ENCODE measurements around the gene CREB3L1.
A peak's percentile ranks its signal among the peaks of the same experiment; 100 is the strongest.

The CREB3L1 gene

DNA sequence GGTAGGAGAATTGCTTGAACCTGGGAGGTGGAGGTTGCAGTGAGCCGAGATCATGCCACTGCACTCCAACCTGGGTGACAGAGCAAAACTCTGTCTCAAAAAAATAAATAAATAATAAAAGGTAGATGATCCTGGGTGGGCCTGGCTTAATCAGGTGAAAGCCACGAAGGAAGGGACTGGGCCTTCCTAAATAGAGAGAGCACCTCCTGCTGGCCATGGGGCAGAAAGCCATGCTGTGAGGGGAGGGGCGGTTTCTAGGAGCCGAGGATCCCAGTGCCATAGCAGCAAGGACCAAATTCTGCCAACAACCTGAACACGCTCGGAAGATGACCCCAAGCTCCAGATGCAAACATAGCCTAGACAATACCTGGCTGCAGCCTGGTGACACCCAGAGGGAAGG, 45.3 kb downstream of the CREB3L1 start:
- TF ChIP-seq POLR2A (IDR thresholded peaks at IDR 0.05; ENCODE audit: low read length), result no peak
- TF ChIP-seq GATA1 (IDR thresholded peaks at IDR 0.05; ENCODE audit: low read depth, low read length), result no peak
- DNase-seq, result peak; percentile 50 to 63

DNA sequence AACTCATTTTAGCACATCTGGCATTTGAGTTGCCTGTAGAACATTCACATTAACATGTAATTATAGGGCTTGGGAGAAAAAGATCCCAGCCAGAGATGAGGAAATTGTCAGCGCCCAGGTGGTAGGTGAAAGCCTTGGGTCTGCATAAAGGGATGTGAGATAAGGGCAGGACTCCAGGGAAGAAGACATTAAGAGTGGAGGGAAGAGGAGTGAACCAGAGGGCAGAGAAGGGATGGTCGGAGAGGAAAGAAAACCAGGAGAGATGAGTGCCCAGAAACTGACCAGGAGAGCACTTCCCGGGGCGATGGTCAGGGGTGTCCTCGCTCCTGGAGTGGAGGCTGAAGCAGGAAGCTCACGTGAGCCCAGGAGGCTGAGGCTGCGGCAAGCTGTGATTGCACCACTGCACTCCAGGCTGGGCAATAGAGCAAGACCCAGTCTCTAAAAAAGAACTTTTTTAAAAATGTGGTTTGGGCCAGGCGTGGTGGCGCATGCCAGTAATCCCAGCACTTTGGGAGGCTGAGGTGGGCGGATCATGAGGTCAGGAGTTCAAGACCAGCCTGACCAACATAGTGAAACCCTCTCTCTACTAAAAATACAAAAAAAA, 49.5 kb downstream of the CREB3L1 start:
- no peak for DNase-seq
- TF ChIP-seq POLR2A (IDR thresholded peaks at IDR 0.05; ENCODE audit: low read length) (no peak), GATA1 (IDR thresholded peaks at IDR 0.05; ENCODE audit: low read depth, low read length) (no peak)

DNA sequence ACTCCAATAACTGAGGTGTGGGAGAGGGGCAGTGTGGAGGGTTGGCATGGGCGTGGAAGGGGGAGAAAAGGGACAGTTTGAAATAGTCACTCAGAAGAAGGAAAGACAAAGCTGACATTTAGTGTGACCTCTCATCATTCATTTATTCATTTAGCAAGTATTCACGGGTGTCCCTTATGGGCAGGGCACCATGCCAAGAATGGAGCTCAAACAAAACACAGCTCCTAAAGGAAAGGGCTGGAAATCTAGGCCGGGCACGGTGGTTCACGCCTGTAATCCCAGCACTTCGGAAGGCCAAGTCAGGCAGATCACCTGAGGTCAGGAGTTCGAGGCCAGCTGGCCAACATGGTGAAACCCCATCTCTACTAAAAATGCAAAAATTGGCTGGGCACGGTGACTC, 50.4 kb downstream of the CREB3L1 start:
- no peak for DNase-seq
- TF ChIP-seq POLR2A (IDR thresholded peaks at IDR 0.05; ENCODE audit: low read length), result no peak
- TF ChIP-seq GATA1 (IDR thresholded peaks at IDR 0.05; ENCODE audit: low read depth, low read length), result no peak

DNA sequence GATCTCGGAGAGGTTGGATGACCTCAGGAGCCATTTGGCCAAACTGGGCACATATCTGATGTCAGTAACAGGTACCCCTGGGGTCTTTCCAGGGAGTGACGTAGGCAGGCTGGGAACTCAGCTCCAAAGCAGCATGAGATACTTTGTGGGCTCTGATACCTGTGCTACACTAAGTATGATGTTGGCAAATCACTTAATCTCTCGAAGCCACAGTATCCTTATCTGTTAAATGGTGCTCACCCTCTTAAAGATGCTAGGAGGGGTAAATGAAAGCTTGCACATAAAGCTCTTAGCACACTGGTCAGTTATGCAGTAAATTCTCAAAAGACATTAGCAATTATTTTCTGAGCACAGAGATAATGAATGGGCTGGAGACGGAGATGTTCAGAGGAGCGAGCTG, 52.7 kb downstream of the CREB3L1 start:
- no peak for DNase-seq
- TF ChIP-seq GATA1 (IDR thresholded peaks at IDR 0.05; ENCODE audit: low read depth, low read length) (no peak), POLR2A (IDR thresholded peaks at IDR 0.05; ENCODE audit: low read length) (no peak)

DNA sequence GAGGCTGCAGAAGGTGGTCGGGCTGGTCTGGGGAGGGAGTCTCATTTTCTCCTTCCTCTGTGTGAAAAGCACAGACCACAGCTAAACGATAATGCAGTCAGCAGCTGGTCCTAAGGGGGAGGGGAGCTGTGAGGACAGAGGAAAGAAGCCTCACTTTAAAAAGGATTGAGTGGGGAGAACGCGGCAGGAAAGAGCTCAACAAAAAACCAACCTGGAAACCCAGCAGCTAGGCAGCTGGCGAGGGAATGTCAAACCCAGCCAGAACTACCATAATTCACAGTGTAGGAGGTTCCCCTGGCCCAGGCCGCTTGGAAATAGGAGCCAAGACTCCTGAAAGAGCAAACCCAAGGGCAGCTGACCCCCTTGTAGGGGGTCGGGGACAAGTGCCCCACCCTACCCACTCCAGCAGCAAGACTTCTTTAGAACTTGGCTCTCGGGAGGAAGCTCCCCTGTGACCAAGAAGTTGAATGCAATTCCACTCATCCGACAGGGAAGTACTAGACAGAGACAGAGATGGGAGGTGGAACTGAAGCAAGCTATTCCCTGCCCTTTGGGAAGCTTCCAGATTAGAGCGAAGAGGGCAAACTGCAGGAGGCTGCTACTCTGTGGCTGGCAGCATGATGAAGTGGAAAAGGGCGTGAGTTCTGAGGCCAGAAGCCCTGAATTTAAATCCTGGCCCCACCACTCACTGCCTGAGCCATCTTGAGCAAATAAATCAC, 53.3 kb downstream of the CREB3L1 start:
- TF ChIP-seq GATA1 (IDR thresholded peaks at IDR 0.05; ENCODE audit: low read depth, low read length) (no peak), POLR2A (IDR thresholded peaks at IDR 0.05; ENCODE audit: low read length) (no peak)
- DNase-seq, result no peak

DNA sequence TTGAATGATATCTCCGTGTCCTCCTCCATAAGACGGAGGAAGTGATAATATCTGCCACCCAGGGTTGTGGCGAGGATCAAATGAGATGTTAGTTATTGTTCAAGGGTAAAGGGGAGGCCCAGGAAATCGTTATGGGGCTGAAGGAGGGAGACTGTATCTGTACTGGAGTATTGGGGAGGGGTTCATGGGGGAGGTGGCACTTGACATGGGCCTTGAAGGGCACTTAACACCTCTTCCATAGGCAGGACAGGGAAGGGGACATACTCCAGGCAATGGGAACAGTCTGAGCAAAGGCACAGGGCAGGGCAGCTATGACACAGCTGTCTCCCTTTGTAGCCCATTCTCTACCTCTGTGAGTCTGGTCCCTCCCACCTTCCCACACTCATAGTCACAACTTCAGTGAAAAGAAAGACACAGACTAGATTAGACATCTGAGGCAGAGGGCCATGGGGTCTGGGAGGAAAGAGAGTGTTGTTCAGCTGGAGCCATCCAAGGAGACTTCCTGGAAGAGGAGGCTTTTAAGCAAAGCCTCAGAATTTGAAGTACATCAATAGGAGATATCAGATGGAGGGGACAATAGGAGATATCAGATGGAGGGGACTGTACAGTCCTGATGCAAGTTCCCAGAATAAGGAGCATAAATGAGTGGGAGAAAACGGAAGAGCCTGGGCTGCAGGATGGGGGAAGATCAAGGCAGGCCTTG, 54.0 kb downstream of the CREB3L1 start:
- no peak for TF ChIP-seq GATA1 (IDR thresholded peaks at IDR 0.05; ENCODE audit: low read depth, low read length)
- TF ChIP-seq POLR2A (IDR thresholded peaks at IDR 0.05; ENCODE audit: low read length), result no peak
- no peak for DNase-seq

DNA sequence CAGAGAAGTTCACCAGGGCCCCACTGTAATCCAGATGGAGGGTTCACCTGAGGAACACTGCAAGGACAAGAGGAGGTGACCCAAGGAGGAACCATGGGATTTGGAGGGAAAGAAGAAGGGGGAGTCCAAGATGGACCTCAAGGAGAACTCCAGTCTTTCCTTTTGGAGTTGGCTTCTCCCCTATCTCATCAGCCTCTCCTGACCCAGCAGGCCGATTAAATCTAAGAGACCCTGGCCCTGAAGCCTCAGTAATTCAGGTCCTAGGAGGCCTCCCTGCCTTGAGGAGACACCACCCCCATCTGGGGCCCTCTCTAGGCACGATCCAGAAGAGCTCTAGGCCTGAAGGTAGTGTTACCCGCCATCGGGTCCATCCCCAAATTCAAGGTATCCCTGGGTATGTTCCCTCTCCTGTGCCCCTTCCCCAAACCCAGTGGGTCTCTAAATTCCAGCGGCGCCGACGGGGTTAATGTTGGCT, 54.7 kb downstream of the CREB3L1 start:
- no peak for TF ChIP-seq GATA1 (IDR thresholded peaks at IDR 0.05; ENCODE audit: low read depth, low read length)
- TF ChIP-seq POLR2A (IDR thresholded peaks at IDR 0.05; ENCODE audit: low read length), result no peak
- DNase-seq, result no peak

DNA sequence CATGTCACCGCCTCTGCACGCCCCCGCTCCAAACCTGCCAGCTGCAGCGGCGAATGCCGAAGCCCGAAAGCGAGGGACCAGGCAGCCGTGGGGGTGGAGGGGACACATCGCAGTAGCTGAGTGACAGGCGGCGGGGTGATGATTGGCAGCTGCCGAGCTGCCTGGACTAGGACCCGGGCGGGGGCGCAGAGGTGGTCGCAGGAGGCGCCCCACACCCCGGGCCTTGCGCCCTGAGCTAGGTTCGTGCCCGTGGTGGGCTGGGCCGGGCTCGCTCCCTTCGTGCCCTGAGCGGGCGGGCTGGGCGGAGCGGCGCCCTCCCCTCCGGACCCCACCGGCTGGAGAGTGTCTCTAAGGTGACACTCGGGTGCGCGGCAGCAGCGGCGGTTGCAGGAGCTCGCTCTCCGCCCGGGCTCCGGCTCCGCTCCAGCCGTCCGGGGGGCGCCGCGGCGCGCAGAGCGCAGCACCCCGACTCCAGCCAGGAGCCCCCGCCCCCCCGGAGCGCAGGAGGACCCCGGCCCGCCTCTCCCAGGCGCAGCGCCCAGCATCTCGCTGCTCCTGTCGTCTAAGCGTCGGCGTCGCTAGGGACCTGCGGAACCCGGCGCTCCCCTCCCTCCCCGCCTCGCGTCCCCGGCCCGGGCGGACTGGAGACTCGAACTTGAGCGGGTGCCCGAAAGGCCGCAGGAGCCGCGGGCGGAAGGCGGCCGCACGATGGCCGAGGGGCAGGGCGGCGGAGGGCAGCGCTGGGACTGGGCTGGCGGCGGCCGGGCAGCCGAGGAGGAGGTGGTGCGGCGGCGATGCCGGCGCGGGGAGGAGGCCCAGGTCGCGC, 55.3 kb downstream of the CREB3L1 start:
- no peak for DNase-seq
- no peak for TF ChIP-seq POLR2A (IDR thresholded peaks at IDR 0.05; ENCODE audit: low read length)

DNA sequence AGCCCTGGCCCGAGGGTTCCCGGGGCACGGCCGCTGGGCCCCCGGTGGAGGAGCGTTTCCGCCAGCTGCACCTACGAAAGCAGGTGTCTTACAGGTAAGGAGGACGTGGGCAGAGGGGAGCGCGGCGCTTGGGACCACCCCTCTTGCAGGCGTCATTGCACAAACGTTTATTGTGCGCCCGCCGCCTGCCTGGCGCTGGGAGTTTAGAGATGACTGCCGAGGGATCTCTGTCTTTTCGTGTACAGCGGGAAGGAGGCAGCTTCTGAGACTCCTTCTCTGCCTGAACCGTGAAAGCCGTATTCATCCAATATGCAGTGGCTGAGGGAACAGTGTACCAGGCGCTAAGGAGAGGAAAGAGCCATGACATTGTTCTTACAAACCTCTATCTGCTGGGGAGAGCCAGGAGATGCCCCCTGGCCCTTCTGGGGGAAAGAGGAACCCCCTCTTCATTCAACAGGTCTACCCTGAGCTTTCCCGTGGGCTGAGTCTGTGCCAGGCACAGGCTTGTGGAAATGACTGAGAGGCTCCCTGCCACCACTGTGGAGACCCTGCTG, 56.0 kb downstream of the CREB3L1 start:
- no peak for TF ChIP-seq GATA1 (IDR thresholded peaks at IDR 0.05; ENCODE audit: low read depth, low read length)
- no peak for TF ChIP-seq POLR2A (IDR thresholded peaks at IDR 0.05; ENCODE audit: low read length)
- DNase-seq, result no peak

DNA sequence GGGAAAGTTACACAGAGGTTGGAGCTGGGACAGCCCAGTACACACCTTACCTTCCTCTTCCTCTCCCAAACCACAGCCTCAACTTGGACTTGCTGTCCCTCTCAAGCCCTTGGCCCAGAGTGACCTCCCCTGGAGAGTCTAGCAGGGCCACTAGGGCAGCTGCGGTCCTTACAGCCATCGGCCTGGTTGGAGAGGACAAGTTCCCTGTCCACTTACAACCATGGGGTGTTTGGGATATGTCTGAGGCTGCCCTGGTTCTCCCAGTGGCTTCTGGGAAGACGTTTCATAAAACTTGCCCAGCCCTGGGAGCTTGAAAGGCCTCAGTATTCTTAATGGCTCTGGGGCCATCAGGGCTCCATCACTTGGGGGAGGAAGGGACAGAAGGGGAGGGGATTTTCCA, 56.7 kb downstream of the CREB3L1 start:
- no peak for DNase-seq
- TF ChIP-seq POLR2A (IDR thresholded peaks at IDR 0.05; ENCODE audit: low read length) (no peak), GATA1 (IDR thresholded peaks at IDR 0.05; ENCODE audit: low read depth, low read length) (no peak)

DNA sequence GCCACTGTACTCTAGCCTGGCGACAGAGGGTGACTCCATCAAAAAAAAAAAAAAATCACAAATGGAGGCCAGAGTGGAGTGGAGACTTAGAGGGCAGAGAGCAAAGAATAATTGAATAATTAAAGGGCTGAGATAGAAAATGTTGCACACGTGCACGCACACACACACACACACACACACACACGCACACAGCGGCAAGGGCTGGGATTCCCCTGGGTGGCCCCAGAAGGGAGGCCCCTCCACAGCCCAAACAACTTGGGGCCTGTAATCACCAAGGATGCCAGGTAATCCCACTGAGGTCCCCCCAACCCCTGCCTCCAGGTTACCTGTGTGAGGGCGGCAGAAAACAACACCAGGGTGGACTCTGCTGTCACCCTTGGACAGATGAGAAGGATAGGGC, 57.8 kb downstream of the CREB3L1 start:
- no peak for DNase-seq
- TF ChIP-seq GATA1 (IDR thresholded peaks at IDR 0.05; ENCODE audit: low read depth, low read length) (no peak), POLR2A (IDR thresholded peaks at IDR 0.05; ENCODE audit: low read length) (no peak)

DNA sequence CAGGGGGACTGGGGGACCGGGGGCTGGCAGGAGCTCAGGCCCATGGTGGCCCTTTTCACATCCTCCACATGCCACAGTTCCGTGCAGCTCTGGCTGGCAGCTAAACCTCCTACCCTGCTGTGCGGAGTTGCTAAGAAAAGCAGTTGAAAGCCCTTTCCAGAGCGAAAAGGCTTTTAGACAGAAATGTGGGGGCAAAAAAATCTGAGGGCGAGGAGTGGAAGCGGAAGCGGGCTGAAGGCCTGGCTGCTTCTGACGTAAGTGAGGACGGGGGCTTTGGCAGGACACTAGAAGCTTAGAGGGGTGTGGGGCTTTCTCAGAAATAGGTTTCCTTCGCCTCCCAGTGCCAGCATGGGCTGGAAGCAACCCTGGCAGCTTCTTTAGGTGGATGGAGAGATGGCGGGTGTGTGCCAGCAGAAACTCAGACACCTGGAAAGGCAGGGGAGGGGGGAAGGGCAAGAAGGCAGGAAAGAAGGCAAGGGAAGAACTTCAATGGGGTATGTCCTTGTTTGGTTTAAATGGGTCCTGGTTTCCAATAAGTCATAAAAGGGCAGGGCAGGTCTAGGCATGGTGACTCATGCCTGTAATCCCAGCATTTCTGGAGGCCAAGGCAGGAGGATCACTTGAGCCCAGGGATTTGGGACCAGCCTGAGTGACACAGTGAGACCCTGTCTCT, 58.6 kb downstream of the CREB3L1 start:
- no peak for DNase-seq
- no peak for TF ChIP-seq GATA1 (IDR thresholded peaks at IDR 0.05; ENCODE audit: low read depth, low read length)
- no peak for TF ChIP-seq POLR2A (IDR thresholded peaks at IDR 0.05; ENCODE audit: low read length)

DNA sequence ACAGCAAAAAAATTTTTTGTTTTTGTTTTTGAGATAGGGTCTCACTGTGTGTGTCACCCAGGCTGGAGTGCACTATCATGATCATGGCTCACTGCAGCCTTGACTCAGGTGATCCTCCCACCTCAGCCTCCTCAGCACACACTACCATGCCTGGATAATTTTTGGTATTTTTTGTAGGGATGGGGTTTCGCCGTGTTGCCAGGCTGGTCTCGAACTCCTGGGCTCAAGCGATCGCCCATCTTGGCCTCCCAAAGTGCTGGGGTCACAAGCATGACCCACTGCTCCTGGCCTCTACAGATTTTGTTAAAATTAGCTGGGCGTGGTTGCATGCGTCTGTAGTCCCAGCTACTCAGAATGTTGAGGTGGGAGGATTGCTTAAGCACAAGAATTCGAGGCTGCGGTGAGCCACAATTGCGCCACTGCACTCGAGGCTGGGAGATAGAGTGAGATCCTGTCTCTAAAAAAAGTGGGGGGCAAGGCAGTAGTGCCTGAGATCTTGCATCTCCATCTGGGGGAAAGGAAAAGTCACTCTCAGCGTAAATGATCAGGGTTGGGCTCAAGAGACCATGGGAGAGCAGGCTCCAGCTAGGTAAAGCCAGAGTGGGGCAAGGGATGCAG, 59.2 kb downstream of the CREB3L1 start:
- no peak for TF ChIP-seq POLR2A (IDR thresholded peaks at IDR 0.05; ENCODE audit: low read length)
- TF ChIP-seq GATA1 (IDR thresholded peaks at IDR 0.05; ENCODE audit: low read depth, low read length), result no peak

More for the DNA sequence above, 59.2 kb downstream of the CREB3L1 start:
- DNase-seq, result no peak

All from erythroblast (primary cell).